ENCODE measurements around the gene TSPEAR.

The TSPEAR gene

DNA sequence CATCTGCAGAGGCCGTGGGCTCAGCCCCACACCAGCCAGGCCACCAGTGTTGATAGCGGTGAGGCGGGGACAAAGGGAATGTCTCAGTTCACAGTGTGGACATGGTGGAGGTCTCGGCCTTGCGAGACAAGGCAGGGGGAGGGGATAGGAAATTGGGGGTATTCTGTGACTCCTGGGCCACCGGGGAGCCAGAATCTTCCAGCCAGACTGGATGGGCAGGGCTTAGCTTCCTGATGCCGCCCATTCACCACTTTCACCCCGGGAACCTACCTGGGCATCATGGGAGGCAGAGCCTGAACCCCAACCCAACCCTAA is 251.0 kb downstream of the TSPEAR start:
- H3K27me3 ChIP-seq = peaks cover 0 to 26% of the 10 kb centered on the region in 2 donors
- H3K27ac ChIP-seq = no peak overlapping the region
- TF ChIP-seq, protein P1, sequence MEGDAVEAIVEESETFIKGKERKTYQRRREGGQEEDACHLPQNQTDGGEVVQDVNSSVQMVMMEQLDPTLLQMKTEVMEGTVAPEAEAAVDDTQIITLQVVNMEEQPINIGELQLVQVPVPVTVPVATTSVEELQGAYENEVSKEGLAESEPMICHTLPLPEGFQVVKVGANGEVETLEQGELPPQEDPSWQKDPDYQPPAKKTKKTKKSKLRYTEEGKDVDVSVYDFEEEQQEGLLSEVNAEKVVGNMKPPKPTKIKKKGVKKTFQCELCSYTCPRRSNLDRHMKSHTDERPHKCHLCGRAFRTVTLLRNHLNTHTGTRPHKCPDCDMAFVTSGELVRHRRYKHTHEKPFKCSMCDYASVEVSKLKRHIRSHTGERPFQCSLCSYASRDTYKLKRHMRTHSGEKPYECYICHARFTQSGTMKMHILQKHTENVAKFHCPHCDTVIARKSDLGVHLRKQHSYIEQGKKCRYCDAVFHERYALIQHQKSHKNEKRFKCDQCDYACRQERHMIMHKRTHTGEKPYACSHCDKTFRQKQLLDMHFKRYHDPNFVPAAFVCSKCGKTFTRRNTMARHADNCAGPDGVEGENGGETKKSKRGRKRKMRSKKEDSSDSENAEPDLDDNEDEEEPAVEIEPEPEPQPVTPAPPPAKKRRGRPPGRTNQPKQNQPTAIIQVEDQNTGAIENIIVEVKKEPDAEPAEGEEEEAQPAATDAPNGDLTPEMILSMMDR (IDR thresholded peaks at IDR 0.05) = no peak
- H3K4me3 ChIP-seq = no peak overlapping the region
- no peak for DNase-seq
- no peaks in the 10 kb centered on the region for H3K9me3 ChIP-seq
- H3K4me1 ChIP-seq = peaks cover 0 to 16% (median 9%) of the 10 kb centered on the region in 4 donors
- H3K36me3 ChIP-seq = no peaks in the 10 kb centered on the region
- intact Hi-C loops (cut with DNase I; ENCODE audit: low total_unique reads) = no loop called here

DNA sequence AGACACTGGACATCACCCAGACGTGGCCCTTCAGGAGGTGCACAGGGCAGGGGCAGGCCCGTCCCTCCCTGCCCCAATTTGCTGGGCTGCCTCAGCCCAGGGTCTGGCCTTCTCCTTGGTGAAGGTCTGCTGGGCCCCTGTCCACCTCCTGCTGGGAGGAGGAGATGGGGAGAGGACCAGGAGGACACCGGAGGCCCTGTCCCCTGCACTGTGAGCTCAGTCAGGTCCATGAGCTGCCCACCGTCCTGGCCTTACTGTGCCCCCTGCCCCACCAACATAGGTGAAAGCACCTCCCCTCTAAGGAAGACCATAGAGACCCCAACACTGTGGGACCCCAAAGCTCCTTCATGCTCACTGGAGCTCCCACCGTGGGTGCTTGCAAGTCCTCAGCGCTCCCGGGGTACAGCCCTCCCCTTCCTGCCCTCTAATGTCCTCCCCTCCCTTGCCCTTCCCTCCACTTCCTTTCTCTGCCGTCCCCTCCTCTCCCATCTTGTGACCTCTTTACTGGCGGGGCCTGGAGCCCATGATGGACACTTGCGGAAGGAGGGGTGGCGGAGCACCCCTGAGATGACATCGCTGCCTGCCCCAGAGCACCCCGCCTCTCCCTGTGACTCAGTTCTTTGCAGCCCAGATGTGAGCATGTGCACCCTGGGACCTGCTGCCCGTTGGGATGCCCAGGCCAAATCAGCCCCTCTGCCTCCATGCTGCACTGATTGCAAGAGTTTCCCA is 251.5 kb downstream of the TSPEAR start:
- intact Hi-C loops (cut with DNase I; ENCODE audit: low total_unique reads) = no loop called here
- peaks cover 0 to 31% of the 10 kb centered on the region in 2 donors for H3K27me3 ChIP-seq
- TF ChIP-seq, protein P1 (IDR thresholded peaks at IDR 0.05) = no peak
- H3K27ac ChIP-seq = no peak overlapping the region
- peaks cover 0 to 19% (median 10%) of the 10 kb centered on the region in 4 donors for H3K4me1 ChIP-seq
- no peaks in the 10 kb centered on the region for H3K36me3 ChIP-seq
- H3K4me3 ChIP-seq = no peak overlapping the region
- H3K9me3 ChIP-seq = peaks cover 0 to 3% (median 0%) of the 10 kb centered on the region in 3 donors
- DNase-seq = peak in 1 of 2 donors; percentile 55

DNA sequence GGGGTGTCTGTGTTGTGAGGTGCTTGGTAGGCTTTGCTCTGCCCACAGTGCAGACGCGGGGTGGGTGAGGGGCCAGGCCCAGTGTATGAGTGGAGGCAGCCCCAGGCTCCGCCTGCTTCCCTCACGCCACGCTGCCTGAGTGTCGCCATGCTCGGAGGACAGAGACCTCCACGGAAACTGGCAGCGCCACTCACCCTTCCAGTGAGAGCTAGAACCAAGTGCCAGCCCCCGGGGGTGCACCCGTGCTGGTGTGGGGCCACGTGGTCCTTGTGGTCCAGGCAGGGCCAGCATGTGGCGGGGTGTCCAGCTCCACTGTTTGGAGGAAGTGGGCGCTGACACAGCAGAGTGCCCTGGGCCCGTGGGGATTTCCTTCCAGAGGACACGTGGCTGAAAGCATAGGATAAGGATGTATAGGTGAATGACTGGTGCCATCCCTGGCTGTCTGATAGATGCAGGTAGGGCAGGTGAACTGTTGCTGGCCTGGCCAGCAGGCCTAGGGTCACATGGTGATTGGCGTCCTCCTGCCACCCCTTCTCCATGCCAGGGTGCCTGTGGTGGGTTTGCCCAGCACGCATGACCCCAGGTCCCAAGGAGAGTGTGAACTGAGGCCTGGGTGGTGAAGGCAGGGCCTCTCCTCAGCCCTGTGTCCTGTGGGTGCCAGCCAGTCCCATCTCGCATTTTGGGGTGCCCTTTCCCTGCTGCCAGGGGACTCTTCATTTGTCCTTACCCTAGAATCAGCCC is 252.2 kb downstream of the TSPEAR start:
- peak in 1 of 2 donors; percentile 56 for DNase-seq
- H3K27me3 ChIP-seq = peaks cover 0 to 30% of the 10 kb centered on the region in 2 donors
- intact Hi-C loops (cut with DNase I; ENCODE audit: low total_unique reads) = no loop called here
- H3K4me1 ChIP-seq = peaks cover 0 to 19% (median 10%) of the 10 kb centered on the region in 4 donors
- TF ChIP-seq, protein P1 (IDR thresholded peaks at IDR 0.05) = no peak
- peaks cover 0 to 10% (median 0%) of the 10 kb centered on the region in 3 donors for H3K9me3 ChIP-seq
- H3K4me3 ChIP-seq = no peak overlapping the region
- H3K27ac ChIP-seq = no peak overlapping the region
- H3K36me3 ChIP-seq = no peaks in the 10 kb centered on the region

DNA sequence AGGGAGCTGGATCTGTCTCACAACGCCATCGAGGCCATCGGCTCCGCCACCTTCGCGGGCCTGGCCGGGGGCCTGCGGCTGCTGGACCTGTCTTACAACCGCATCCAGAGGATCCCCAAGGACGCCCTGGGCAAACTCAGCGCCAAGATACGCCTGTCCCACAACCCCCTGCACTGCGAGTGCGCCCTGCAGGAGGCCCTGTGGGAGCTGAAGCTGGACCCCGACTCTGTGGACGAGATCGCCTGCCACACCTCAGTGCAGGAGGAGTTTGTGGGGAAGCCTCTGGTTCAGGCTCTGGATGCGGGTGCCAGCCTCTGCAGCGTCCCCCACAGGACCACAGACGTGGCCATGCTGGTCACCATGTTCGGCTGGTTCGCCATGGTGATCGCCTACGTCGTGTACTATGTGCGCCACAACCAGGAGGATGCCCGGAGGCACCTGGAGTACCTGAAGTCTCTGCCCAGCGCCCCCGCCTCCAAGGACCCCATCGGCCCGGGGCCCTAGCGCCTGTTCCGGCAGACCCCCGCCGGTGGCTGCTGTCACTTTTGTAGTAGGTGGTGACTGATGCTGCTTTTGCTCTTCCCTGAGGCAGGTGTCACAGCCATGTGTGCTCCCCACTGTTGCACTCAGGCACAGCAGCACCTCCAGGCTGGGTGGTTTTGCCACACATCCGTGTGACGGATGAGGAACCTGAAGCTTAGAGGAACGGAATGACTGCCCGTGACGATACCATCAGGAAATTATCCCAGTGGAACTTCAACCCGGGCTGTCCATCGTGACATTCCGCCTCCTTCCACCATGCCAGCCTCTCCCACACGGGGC is 254.2 kb downstream of the TSPEAR start:
- H3K9me3 ChIP-seq = peaks cover 0 to 12% (median 7%) of the 10 kb centered on the region in 3 donors
- H3K27me3 ChIP-seq = peaks cover 0 to 24% of the 10 kb centered on the region in 2 donors
- peaks cover 0 to 14% (median 10%) of the 10 kb centered on the region in 4 donors for H3K4me1 ChIP-seq
- no peaks in the 10 kb centered on the region for H3K36me3 ChIP-seq
- peak in 1 of 2 donors; percentile 58 for DNase-seq
- TF ChIP-seq, protein P1 (IDR thresholded peaks at IDR 0.05) = no peak
- no peak overlapping the region for H3K4me3 ChIP-seq
- intact Hi-C loops (cut with DNase I; ENCODE audit: low total_unique reads) = no loop called here
- no peak overlapping the region for H3K27ac ChIP-seq

DNA sequence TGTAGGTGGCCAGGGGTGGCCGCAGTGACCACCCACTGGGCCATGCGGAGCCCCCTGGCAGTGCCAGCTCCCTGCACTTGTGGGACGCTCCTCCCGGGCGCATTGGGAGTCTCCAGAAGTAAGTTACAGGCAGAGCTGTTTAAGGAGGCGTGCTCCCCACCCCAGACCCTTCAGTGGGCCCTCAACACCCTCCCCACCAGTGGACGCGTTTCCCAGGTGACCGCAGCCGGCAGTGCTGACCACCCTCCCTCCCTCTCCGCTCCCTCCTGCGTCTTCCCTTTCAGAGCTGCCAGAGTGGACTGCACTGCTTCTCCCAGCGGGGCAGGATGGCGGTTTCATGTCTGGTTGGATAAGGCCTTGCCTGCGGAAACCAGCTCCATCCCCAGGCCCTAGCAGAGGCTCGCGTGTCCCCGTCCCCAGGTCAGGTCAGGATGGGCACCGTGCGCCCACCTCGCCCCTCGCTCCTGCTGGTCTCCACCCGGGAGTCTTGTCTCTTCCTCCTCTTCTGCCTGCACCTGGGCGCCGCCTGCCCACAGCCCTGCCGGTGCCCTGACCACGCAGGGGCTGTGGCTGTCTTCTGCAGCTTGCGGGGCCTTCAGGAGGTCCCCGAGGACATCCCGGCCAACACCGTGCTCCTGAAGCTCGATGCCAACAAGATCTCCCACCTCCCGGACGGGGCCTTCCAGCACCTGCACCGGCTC is 255.0 kb downstream of the TSPEAR start:
- DNase-seq = peak in 1 of 2 donors; percentile 63
- Histone ChIP-seq H3K27ac (no peak overlapping the region), H3K4me1 (peaks cover 0 to 14% (median 10%) of the 10 kb centered on the region in 4 donors), H3K27me3 (peaks cover 0 to 28% of the 10 kb centered on the region in 2 donors), H3K4me3 (peak overlapping the region; percentile 49 to 71), H3K9me3 (peaks cover 0 to 12% (median 12%) of the 10 kb centered on the region in 3 donors), H3K36me3 (no peaks in the 10 kb centered on the region)
- TF ChIP-seq, protein P1 (IDR thresholded peaks at IDR 0.05) = no peak
- intact Hi-C loops (cut with DNase I; ENCODE audit: low total_unique reads) = no loop called here

All from tibial artery (tissue), 4 donors.